GM18508 (cell line): ENCODE measurements around the gene ARSI.

Source experiments
- ATAC-seq: cut with Tn5 transposase; IDR thresholded peaks from one replicate; pipeline ENCODE4 v1.9.1; 2021; ENCODE audit warnings: moderate number of reproducible peaks; ENCODE audit not compliant: insufficient read depth, unreplicated experiment

The ARSI gene

DNA sequence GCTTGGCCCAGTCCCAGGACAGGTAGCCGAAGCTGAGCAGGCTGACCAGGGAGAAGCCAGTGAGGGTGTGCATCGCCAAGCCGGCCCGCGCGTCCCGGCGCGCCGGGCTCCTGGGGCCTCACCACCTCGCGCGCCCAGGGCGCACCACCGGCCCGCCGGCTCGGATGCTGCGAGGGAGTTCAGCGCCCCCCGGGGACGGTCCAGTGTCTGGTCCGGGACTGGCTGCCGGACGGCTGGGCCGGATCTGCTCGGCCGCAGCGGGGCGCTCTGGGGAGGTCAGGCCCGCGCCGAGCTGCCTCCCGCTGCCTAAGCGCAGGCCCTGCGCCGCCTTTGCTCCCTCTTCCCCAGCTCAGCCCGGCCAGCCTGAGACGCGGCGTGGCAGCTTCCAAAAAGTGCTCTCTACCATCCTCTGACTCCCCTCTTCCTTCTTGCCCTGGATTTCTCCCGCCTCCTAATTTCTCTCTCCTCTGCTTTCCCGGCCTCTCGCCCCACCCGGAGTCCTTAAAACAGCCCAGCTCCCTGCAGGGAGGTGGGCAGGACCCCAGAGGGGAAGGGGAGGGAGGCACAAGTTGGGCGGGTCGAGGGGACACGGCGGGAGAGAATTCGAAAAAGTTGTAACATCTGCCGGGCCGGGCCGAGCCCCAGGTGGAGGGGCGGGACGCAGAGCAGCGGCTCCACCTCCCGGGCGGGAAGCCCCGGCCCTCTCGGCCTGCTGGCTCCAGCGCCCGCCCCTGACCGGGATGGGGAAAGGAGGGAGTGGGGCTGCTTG lies at the start of gene ARSI:
TSS of gene ARSI (minus strand) at position 605 of the 769 bp plus-strand sequence. CDS start at position 73, 532 bp downstream.
- no peak for ATAC-seq

DNA sequence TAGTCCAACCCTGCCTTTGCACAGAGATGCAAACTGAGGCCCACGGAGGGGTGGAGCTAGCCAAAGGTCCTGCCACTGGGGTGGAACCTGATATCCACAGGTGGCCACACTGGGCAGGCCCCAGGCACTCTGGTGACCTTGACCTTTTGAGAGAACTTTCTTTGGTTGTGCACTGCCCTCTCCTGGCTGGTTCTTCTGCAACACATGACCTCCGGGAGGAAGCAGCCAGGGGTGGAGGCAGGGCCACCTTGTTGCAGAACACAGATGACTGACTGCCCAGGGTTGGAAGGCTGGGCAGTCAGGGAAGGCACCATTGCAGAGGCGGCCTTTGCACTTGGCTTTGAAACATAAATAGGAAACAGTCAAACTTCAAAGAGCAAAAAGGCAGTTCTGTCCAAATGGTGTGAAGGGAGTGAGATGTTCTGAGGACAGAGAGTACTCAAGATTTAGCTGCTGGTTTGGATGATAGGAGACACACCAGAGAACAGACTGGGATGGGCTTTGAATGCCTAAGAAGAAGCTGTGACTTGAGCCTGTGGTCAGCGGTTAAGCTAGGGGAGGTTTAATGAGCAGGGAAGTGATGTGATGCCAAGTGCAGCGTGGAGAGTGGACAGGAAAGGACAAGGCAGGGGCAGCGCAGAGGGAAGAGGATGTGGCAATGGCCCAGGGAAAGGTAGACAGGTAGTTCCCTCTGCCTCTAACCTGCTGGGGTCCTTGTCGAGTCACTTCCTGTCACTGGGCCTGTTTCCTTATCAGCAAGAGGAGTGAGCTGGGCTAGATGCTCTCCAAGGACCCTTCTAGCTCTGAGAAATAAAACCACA lies 48.0 kb upstream of the ARSI start:
- ATAC-seq, result peak; percentile 73

DNA sequence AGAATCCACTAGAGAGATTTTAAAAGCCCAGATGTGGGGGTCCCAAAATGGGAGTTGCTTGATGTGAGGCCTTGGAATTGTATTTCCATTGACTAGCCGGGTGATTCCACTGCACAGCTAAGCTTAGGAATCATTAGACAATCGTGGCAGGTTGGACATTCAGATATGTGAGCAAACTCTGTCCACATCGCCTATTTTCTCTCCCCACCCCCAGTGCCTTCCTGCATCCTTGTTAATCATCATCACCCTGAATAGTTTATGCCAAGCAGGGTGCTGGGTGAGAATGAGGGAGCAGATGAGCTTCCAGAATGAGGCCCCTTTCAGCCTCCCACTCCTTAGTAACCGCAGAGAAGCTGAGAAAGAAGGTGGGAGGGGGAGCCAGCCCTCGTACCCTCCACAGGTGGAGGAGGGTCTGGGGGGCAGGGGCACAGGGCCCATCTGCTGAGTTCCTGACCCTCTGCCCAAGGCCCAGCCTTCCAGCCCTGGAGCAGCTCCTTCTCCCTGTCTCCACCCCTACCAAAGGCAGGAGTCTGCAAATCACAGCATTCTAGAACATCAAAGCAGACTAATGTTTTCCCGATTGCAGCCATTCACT lies 47.1 kb upstream of the ARSI start:
- ATAC-seq, result no peak

DNA sequence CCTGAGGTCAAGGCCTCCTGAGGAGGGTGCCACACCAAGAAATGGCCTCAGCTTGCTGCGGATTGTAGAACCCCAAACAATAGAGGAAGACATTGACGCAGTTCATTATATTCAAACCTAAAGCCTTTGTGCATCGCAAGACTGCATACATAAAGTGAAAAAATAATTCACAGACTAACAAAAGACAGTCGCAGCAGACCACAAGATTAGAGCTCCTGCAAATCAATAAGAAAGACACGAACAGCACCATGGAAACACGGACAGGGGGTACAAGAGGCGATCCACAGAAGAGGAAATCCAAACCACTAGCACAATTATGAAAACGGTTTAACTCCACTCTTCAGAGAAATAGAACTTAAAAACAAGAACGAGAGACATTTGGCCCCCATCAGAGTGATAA lies 44.7 kb upstream of the ARSI start:
- ATAC-seq, result no peak

DNA sequence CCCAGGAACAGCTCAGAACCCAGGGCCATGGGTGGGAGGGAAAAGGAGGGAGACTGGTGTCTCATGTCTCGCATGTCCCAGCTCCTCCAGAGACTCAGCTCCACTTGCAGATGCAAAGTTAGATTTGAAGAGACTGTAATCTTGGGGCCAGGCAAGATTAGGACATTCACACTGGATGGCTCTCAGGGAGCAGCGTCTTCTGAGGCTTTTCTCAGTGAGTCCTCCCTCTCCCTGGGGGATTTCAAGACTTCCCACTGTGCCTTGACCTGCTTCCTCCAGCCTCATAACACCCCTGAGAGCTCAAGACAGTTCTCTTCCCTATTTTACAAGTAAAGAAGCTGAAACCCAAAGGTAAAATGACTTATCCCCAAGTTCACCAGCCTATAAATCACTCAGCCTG lies 44.3 kb upstream of the ARSI start:
- ATAC-seq, result no peak

DNA sequence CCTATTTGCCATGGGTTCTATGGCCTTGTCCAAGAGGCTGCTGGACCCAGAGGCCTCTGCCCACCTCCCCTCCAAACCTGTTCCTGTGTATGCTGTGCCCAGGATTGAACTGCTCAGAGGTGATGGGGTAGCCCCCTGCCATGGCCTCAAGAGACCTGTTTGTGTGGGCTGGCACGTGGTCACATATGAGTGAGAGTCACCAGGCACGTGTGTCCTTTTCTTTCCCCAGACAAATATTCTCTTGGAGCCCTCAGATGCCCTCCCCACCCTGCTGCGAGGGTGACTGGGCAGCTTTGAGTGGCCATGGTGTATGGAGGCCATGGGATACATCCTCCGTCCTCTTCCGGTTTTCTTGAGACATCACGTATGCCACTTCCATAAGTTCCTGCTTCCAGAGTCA lies 43.9 kb upstream of the ARSI start:
- ATAC-seq, result no peak

DNA sequence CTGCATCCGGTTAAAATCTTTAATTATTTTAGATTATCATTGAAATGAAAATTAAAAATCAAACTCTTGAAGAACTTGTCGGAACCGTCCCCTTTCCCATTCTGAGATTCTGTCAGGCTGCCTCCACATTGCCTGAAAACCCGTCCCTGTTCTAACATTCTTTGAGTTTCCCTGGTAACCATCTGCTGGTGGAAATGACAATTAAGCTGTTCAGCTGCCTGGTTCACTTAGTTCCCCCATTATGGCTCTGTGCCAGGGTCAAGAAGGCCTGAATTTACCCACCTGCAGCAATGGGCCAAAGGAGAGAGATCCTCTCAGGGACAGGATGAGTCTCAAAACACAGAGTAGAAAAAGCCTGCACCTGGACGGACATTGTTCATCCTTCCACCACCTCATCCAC lies 43.0 kb upstream of the ARSI start:
- no peak for ATAC-seq

DNA sequence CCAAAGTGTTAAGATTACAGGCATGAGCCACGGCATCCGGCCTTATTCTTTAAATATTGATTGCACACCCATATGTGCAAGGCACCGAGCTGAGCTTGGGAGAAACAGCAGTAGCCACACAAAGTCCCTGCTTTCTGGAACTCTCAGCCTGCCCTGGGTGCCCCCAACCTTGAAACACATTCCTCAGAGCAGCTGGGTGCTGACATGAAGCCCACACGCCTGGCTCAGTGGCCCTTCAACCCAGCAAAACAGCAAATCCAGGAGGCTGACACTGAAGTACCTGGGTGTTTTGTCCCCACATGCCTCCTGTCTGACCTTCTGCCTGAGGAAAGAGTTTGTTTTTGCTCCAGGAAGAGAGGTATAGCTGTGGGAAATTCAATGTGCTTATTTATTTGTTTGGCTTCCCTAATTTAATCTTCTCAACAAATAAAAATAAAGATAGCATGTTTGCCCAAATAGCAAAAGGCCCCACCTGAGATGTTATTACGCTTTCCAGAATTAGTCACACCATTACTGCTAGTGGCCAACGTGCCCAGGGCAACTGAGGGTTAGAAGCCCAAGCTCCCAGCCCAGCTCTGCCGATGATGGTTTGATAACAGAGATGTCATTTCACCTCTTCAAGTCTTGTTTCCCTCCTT lies 41.4 kb upstream of the ARSI start:
- ATAC-seq, result no peak

DNA sequence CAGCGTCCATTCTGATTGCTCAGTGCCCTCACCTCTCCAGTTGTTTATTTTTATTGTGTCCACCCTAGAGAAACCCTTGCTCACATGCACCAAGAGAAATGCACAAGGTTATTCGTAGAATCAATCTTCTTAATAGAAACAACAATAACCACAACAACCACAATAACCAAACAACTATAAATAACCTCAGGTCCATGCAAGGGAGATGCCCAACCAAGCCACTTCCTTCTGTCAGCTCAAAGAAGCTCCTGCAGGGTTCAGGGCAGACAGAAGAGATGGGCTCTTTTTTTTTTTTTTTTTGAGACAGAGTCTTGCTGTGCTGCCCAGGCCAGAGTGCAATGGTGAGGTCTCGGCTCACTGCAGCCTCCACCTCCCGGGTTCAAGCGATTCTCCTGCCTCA lies 39.9 kb upstream of the ARSI start:
- ATAC-seq, result no peak

DNA sequence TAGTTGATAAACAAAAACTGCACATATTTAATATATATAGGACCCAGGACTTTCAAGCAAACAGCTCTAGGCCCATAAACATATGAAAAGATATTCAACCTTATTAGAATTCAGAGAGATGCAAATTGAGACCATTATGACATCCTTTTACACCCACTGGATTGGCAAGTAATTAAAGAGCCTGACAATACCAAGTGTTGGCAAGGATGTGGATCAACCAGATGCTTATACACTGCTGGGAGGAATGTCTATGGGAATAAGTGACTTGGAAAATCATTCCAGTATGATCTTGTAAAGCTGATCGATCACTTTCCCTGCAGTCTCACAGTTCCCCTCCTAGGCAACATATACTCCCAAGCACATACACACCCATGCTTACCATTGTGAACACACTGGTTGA lies 39.3 kb upstream of the ARSI start:
- ATAC-seq, result no peak

DNA sequence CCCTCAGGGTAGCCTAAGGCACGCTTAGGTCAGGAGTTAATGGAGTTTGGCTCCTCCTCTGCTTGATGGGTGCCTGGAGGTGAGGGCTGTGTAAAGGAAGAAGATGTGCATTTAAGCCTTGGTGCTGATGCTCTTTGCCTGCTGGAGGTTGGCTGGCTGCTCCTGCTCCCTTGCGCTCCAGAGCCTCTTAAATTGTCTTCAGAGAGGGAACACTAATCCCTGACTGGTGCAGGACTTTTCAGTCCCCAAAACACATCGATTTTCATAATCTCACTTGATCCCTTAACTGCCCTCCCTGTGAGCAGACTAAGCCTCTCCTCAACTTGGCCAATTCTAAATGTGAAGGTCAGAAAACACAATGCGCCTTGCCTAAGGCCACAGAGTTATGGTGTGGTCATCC lies 38.6 kb upstream of the ARSI start:
- no peak for ATAC-seq

DNA sequence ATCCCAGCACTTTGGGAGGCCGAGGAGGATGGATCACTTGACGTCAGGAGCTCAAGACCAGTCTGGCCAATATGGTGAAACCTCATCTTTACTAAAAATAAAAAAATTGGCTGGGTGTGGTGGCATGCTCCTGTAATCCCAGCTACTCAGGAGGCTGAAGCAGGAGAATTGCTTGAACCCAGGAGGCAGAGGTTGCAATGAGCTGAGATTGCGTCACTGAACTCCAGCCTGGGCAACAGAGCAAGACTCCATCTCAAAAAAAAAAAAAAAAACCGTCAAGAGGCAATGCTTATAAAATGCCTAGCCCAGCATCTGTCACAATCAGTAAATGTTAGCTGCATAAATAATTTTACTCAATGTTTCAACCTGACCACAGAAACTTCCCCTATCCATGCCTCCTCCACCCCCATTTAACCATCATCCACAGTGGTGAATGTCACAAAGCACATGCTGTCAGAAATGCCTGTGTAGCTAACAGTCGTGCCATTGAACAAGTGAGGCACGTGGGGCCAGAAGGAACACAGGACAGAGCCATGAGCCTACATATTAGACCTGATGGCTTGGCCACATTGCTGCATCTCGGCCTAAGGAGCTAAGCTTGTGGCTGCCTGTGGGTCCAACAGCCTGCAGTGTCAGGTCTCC lies 38.0 kb upstream of the ARSI start:
- ATAC-seq, result no peak

DNA sequence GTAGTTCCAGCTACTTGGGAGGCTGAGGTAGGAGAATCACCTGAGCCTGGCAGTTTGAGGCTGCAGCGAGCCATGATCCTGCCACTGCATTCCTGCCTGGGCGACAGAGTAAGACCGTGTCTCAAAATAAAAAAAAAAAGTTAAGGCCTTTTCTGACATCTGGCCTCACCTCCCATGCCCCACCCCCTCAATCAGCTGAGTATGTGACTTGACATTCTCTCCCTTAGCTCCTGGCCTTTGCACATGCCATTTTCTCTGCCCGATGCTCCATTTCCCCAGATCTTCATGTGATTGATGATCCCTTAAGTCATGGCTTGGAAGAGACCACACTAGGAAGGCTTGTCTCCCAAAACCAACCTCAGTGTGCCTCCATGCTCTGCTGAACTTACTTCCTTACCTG lies 37.1 kb upstream of the ARSI start:
- no peak for ATAC-seq

DNA sequence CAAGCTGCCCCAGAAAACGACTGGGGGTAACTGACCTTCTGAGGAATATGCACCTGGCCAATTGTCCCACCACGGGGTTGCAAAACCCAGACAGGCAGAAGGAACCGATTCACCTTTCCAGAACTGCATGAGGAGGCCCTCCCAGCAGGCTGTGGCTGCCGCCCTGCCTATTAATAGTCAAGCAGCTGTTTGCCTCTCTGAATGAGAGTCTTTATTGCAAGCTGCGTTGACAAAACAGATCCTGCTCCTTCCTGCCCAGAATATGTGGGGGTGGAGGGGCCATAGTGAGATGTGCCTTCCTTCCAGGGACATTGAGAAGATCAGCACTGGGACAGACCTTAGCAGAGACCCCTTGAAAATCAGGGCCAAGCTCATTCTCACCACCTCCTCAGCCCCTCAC lies 36.5 kb upstream of the ARSI start:
- no peak for ATAC-seq

DNA sequence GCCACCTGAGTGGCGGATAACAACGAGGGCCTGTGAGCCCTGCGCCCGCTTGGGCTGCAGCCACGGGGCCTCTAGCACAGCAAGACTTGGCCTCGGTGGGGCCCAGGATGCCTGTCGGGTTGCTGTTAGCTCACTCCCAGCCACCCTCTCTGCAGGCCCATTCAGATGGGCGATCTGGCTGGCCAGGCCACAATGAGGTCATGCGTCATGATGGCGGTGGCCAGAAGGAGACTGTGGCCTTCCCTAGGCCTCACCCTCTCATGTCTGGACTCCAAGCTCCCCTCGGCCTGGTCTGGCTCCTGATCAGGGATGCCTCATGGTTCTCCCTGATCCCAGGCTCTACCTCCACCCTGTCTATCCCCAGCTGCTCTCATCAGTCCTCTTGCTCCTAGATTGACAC lies 35.8 kb upstream of the ARSI start:
- ATAC-seq, result no peak

DNA sequence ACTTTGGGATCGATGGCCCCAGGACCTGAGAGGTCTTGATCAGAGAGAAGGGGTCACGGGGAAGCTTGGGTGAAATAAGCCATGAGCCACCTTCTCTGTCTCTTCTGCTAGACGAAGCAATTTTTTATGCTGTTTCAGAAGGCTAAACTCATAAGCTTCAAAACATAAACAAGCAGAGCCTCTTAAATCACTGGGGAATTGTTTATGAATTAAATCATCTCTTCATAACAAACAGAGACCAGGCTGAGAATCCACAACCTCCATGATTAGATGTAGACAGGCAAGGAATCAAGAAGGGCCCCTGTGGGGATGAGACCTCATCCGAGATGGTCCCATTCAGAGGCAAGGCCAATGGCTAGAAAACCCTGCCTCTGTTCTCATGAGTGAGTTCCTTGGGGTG lies 33.1 kb upstream of the ARSI start:
- no peak for ATAC-seq

DNA sequence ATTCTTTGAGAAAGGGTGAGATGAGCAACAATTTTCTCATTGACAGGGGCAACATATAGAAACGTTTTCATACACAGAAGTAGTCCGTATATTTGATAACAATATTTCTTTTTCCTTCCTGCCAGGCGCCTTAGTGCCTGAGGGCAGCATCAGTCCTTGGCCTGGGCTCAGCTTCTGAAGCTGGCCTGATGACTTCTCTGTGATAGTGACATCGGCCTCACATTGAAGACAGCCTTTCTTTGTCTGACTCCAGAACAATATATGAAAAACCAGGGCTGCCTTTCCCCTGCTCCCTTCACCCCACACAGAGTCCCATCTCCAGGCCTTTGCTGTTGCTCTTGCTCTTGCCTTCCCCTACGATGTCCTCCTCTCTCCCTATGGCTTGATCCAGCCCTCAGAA lies 30.7 kb upstream of the ARSI start:
- ATAC-seq, result no peak

DNA sequence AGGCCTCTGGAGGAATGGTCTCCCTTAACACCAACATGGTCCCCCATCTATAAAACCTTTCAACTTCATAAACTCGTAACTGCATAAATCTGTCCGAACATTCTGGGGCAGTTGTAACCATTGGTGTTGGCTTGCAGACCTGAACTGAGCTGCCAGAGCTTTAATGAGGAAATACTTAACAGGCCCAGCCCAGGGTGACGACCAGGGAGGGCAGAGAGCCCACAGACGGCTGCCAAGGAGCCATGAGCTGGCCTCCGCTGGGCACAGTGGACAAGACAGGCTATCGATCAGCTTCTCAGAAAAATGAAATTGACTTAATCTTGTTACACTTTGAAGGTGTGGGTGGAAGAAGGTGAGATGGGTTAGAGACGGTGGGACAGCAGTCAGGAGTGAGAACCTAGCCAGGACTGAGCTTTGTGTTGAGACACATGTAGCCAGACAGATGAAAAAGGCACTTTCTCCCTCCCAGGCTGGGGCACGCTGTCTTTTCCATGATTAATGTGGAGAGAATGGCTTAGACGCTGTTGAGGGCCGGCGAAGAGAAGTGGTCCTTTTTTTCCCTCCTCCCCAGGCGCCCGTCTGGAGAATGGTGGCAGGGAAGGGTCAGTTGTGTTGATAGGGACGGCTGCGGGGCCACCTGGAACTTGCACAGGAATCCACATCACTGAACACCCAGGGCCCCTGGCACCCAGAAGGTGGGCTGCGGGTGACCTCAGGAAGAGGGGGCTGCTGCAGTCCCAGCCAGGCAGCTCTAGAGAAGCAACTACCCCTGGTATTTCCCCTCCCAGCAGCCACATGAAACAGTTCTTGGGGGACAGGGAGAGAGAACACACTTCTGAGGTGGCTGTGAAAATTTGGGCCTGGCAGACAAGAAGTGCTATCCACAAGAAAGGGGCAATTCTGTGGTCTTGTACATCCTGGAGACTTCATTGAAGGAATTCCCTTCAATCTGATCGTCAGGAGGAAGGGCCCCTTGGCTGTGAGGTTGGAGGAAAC lies 27.5 kb upstream of the ARSI start:
- no peak for ATAC-seq

DNA sequence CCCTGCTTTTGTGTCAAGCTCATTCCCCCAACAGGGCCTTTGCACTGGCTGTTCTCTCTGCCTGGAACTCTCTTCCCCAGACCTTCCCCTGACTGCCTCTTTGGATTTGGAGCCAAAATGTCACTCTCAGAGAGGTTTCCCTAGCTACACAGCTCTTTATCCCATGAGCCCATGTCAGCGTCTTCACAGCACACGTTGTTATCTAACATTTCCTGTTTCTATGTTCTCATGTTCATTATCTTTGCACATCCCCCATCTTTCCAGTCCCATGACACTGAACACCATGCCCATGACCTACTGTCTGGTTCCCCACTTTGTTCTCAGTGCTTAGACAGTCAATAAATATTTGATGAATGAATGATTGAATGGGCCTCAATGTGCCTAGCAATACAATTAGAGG lies 26.3 kb upstream of the ARSI start:
- ATAC-seq, result no peak
